ENCODE results near the gene UCHL5. TPM values are rescaled to one million over a fixed set of nuclear protein-coding genes. Genes with fewer than 3 reads are reported as not detected.

The UCHL5 gene
- total RNA-seq, 1 donor from 2014 or later = 24.9 TPM

DNA sequence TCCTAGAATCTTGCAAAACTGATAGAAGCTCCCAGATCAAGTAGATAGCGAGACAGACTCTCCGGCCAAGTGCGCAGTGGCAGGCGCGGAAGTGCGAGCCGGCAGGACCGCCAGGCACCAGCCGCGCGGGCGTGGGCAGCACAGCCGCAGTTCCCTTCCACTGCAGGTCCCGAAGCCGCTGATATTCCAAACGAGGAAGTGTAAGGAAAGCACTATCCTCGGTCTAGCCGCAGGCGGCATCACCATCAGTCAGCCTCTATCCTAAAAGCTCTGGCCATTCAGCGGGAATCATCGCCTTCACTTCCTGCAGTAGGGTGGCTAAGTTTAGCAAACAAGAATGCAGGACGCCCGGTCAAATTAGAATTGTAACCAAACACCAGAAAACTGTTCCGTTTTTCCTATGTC is 45.3 kb upstream of the UCHL5 start:
- DNase-seq (ENCODE audit: low spot score) = peak; percentile 41
- Mint-ChIP-seq H3K27ac (ENCODE audit: unreplicated experiment) (no peak overlapping the region), H3K27me3 (ENCODE audit: unreplicated experiment) (peaks cover 4% of the 10 kb centered on the region), H3K9me3 (ENCODE audit: unreplicated experiment) (no peaks in the 10 kb centered on the region), H3K4me1 (ENCODE audit: unreplicated experiment) (peaks cover 8% of the 10 kb centered on the region), H3K36me3 (ENCODE audit: low read depth, unreplicated experiment) (no peaks in the 10 kb centered on the region), H3K4me3 (ENCODE audit: unreplicated experiment) (peak overlapping the region; percentile 94)
- TF ChIP-seq, protein P1, sequence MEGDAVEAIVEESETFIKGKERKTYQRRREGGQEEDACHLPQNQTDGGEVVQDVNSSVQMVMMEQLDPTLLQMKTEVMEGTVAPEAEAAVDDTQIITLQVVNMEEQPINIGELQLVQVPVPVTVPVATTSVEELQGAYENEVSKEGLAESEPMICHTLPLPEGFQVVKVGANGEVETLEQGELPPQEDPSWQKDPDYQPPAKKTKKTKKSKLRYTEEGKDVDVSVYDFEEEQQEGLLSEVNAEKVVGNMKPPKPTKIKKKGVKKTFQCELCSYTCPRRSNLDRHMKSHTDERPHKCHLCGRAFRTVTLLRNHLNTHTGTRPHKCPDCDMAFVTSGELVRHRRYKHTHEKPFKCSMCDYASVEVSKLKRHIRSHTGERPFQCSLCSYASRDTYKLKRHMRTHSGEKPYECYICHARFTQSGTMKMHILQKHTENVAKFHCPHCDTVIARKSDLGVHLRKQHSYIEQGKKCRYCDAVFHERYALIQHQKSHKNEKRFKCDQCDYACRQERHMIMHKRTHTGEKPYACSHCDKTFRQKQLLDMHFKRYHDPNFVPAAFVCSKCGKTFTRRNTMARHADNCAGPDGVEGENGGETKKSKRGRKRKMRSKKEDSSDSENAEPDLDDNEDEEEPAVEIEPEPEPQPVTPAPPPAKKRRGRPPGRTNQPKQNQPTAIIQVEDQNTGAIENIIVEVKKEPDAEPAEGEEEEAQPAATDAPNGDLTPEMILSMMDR (IDR thresholded peaks at IDR 0.05; ENCODE audit: unreplicated experiment) = no peak

DNA sequence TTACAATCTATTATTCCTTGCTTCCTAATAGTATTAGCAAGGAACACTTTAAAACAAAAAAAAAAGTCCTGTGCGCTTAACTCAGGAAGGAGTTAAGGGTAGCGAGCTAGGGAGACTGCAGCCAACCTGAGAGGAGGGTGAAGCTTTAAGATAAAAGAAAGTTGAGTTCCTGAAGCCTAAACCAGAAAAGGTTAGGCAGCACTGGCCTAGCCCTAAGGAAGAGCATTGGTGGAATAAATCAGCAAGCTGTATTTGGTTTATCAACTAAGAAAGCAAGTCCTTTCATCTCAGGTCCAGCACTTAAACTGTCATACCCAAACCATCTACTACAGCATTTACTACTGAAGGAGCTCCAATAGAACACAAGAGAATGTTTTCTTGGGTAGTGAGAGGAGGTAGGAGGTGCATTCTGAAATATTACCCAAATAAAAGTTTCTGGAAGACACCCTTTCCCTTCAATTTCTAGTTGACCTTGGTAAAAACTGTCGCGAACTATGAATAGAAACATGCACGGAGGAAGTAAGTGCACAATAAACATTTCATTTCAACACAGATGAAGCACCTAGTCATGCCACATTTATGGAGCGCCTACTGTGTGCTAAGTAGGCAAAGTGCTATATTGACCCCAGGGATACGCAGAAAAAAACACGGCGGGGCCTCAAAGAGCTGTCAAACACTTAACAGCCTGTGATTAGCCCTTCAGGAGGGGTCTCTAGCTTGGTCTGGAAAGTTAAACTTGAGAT is 44.8 kb upstream of the UCHL5 start:
- Mint-ChIP-seq H3K36me3 (ENCODE audit: low read depth, unreplicated experiment) (no peaks in the 10 kb centered on the region), H3K9me3 (ENCODE audit: unreplicated experiment) (no peaks in the 10 kb centered on the region), H3K27ac (ENCODE audit: unreplicated experiment) (peak overlapping the region; percentile 83), H3K27me3 (ENCODE audit: unreplicated experiment) (peaks cover 4% of the 10 kb centered on the region), H3K4me3 (ENCODE audit: unreplicated experiment) (peak overlapping the region; percentile 94), H3K4me1 (ENCODE audit: unreplicated experiment) (peaks cover 8% of the 10 kb centered on the region)
- DNase-seq (ENCODE audit: low spot score) = no peak
- TF ChIP-seq, protein P1 (IDR thresholded peaks at IDR 0.05; ENCODE audit: unreplicated experiment) = no peak

DNA sequence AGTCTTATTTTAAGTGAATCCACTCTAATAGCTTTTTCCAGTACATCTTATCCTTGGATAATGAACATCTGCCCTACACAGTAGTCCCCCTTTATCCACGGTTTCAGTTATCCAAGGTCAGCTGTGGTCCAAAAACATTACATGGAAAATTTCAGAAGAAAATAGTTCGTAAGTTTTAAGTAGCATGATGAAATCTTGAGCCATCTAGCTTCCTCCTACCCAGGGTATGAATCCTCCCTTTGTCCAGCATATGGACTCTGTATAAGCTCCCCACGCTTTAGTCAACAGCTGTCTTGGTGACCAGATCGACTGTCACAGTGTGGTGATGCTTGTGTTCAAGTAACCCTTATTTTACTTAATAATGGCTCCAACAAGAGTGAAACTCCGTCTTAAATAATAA is 43.5 kb upstream of the UCHL5 start:
- H3K27ac Mint-ChIP-seq (ENCODE audit: unreplicated experiment) = no peak overlapping the region
- no peaks in the 10 kb centered on the region for H3K36me3 Mint-ChIP-seq (ENCODE audit: low read depth, unreplicated experiment)
- no peak overlapping the region for H3K4me3 Mint-ChIP-seq (ENCODE audit: unreplicated experiment)
- no peaks in the 10 kb centered on the region for H3K9me3 Mint-ChIP-seq (ENCODE audit: unreplicated experiment)
- peaks cover 8% of the 10 kb centered on the region for H3K4me1 Mint-ChIP-seq (ENCODE audit: unreplicated experiment)
- no peak for DNase-seq (ENCODE audit: low spot score)
- TF ChIP-seq, protein P1 (IDR thresholded peaks at IDR 0.05; ENCODE audit: unreplicated experiment) = no peak
- peaks cover 4% of the 10 kb centered on the region for H3K27me3 Mint-ChIP-seq (ENCODE audit: unreplicated experiment)

DNA sequence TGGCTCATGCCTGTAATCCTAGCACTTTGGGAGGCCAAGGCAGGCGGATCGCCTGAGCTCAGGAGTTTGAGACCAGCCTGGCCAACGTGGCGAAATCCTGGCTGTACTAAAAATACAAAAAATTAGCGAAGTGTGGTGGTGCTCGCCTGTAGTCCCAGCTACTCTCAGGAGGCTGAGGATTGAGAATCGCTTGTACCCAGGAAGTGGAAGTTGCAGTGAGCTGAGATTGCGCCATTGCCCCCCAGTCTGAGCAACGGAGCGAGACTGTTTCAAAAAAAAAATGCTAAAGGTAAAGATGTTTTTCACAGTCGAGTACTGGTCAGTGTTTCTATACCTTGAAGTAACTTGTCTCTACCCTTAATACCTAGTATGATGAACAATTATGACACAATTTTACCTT is 35.0 kb upstream of the UCHL5 start:
- TF ChIP-seq, protein P1 (IDR thresholded peaks at IDR 0.05; ENCODE audit: unreplicated experiment) = no peak
- no peak for DNase-seq (ENCODE audit: low spot score)
- Mint-ChIP-seq H3K27ac (ENCODE audit: unreplicated experiment) (no peak overlapping the region), H3K9me3 (ENCODE audit: unreplicated experiment) (no peaks in the 10 kb centered on the region), H3K36me3 (ENCODE audit: low read depth, unreplicated experiment) (peaks cover 4% of the 10 kb centered on the region), H3K27me3 (ENCODE audit: unreplicated experiment) (no peaks in the 10 kb centered on the region), H3K4me3 (ENCODE audit: unreplicated experiment) (no peak overlapping the region), H3K4me1 (ENCODE audit: unreplicated experiment) (no peaks in the 10 kb centered on the region)

DNA sequence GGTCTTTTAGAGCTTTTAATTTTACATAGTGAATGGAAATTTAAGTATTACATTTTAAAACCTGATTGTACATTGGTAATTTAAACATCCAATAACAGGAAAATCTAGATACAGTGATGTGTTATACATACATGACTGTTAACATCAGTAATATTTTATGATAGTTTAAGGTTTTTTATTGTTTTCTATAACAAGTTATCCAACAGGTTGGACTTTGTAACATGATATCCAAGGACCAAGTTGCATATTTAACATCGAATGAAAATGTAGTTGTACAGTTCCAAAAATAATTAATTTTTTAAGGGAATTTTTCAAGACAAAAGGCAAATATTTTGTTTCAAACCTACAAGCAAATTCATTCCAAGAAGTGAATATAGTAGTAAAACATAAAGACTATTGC is 31.7 kb upstream of the UCHL5 start:
- no peak overlapping the region for H3K4me3 Mint-ChIP-seq (ENCODE audit: unreplicated experiment)
- H3K27me3 Mint-ChIP-seq (ENCODE audit: unreplicated experiment) = no peaks in the 10 kb centered on the region
- TF ChIP-seq, protein P1 (IDR thresholded peaks at IDR 0.05; ENCODE audit: unreplicated experiment) = no peak
- H3K4me1 Mint-ChIP-seq (ENCODE audit: unreplicated experiment) = no peaks in the 10 kb centered on the region
- no peaks in the 10 kb centered on the region for H3K36me3 Mint-ChIP-seq (ENCODE audit: low read depth, unreplicated experiment)
- no peaks in the 10 kb centered on the region for H3K9me3 Mint-ChIP-seq (ENCODE audit: unreplicated experiment)
- DNase-seq (ENCODE audit: low spot score) = no peak
- H3K27ac Mint-ChIP-seq (ENCODE audit: unreplicated experiment) = no peak overlapping the region
